Measurements from ENCODE around the gene FAM193A.

Gene FAM193A

GRCh38 chr4:2733001-2733843, 196.8 kb downstream of the FAM193A start:
- no peak for TF ChIP-seq REST (IDR thresholded peaks at IDR 0.05; ENCODE audit: low read depth)

- TF ChIP-seq USF1 (IDR thresholded peaks at IDR 0.05) (no peak), EGR1 (IDR thresholded peaks at IDR 0.05) (no peak), CEBPB (IDR thresholded peaks at IDR 0.05) (no peak), TCF12 (IDR thresholded peaks at IDR 0.05; ENCODE audit: low read depth) (no peak), YY1 (IDR thresholded peaks at IDR 0.05; ENCODE audit: low read depth) (no peak), REST (IDR thresholded peaks at IDR 0.05; ENCODE audit: low read depth) (no peak), TAF1 (IDR thresholded peaks at IDR 0.05; ENCODE audit: low read depth) (no peak), CREB1 (IDR thresholded peaks at IDR 0.05; ENCODE audit: low read depth) (no peak), FOXM1 (IDR thresholded peaks at IDR 0.05; ENCODE audit: borderline replicate concordance, low read depth) (no peak)
Observed at GRCh38 chr4:2733844-2734574, 197.6 kb downstream of the FAM193A start.

GRCh38 chr4:2734612-2735011, 198.2 kb downstream of the FAM193A start:
- TF ChIP-seq EP300 (IDR thresholded peaks at IDR 0.05; ENCODE audit: borderline replicate concordance) (no peak), TCF12 (IDR thresholded peaks at IDR 0.05; ENCODE audit: low read depth) (no peak), CREB1 (IDR thresholded peaks at IDR 0.05; ENCODE audit: low read depth) (no peak), NFIC (IDR thresholded peaks at IDR 0.05) (no peak), ZBTB7A (IDR thresholded peaks at IDR 0.05; ENCODE audit: low read depth) (no peak), USF1 (IDR thresholded peaks at IDR 0.05) (no peak)

- TF ChIP-seq MAX (IDR thresholded peaks at IDR 0.05) (no peak), FOXM1 (IDR thresholded peaks at IDR 0.05; ENCODE audit: borderline replicate concordance, low read depth) (no peak), CREB1 (IDR thresholded peaks at IDR 0.05; ENCODE audit: low read depth) (no peak), CEBPB (IDR thresholded peaks at IDR 0.05) (no peak), RAD21 (IDR thresholded peaks at IDR 0.05; ENCODE audit: low read depth) (no peak), USF1 (IDR thresholded peaks at IDR 0.05) (no peak)
Observed at GRCh38 chr4:2735869-2736268, 199.4 kb downstream of the FAM193A start.

- TF ChIP-seq TAF1 (IDR thresholded peaks at IDR 0.05; ENCODE audit: low read depth), result no peak
- TF ChIP-seq REST (IDR thresholded peaks at IDR 0.05; ENCODE audit: low read depth), result no peak
- TF ChIP-seq EGR1 (IDR thresholded peaks at IDR 0.05), result no peak
- no peak for TF ChIP-seq CREB1 (IDR thresholded peaks at IDR 0.05; ENCODE audit: low read depth)
- TF ChIP-seq TEAD4 (IDR thresholded peaks at IDR 0.05), result no peak
- no peak for TF ChIP-seq EP300 (IDR thresholded peaks at IDR 0.05; ENCODE audit: borderline replicate concordance)
- TF ChIP-seq USF1 (IDR thresholded peaks at IDR 0.05), result no peak
- TF ChIP-seq CEBPB (IDR thresholded peaks at IDR 0.05), result no peak
- TF ChIP-seq YY1 (IDR thresholded peaks at IDR 0.05; ENCODE audit: low read depth), result no peak
- no peak for TF ChIP-seq NFIC (IDR thresholded peaks at IDR 0.05)
- TF ChIP-seq FOXM1 (IDR thresholded peaks at IDR 0.05; ENCODE audit: borderline replicate concordance, low read depth), result no peak
- no peak for TF ChIP-seq RAD21 (IDR thresholded peaks at IDR 0.05; ENCODE audit: low read depth)
- TF ChIP-seq ZBTB7A (IDR thresholded peaks at IDR 0.05; ENCODE audit: low read depth), result no peak
- TF ChIP-seq TCF12 (IDR thresholded peaks at IDR 0.05; ENCODE audit: low read depth), result no peak
- TF ChIP-seq MAX (IDR thresholded peaks at IDR 0.05), result no peak
Observed at GRCh38 chr4:2741626-2742025, 205.2 kb downstream of the FAM193A start.

All from Ishikawa (cell line).